Measurements from ENCODE around the gene FCER1G. TPM values are rescaled to one million over a fixed set of nuclear protein-coding genes. Genes with fewer than 3 reads are reported as not detected.

FCER1G gene
- total and polyA plus RNA-seq, 9 of the 15 experiments (the other 6 are each of a cell fraction or from before 2014, with no cell fraction given): 0.15 to 0.69 (median 0.31) TPM; not detected in 2

DNA sequence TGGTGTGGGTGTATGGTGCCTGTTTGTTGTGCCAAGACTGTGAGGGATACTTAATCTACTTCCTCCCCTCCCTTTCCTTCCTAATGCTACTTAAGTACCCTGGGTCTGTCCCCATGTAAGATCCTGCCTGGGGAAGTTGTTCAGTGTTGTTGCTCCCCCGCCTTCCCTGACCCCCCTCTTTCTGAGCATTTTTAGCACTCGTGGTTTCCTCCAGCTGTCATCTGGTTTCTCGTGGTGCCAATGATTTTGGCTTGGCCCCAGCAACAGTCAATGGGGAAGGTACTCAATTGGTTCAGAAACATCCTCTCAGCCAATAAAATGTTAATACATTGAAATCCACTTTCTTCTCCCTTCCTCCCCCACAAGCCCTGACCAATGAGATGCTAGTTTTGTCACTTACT lies 29.8 kb upstream of the FCER1G start (continued):
- TF ChIP-seq, protein P1, sequence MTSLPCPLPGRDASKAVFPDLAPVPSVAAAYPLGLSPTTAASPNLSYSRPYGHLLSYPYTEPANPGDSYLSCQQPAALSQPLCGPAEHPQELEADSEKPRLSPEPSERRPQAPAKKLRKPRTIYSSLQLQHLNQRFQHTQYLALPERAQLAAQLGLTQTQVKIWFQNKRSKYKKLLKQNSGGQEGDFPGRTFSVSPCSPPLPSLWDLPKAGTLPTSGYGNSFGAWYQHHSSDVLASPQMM (CRISPR knock-in tag; IDR thresholded peaks at IDR 0.05): no peak
- TF ChIP-seq FOXP1 (CRISPR knock-in tag; IDR thresholded peaks at IDR 0.05) (no peak), ILK (tag; IDR thresholded peaks at IDR 0.05; ENCODE audit: borderline replicate concordance, low read depth) (no peak), ZNF79 (CRISPR knock-in tag; IDR thresholded peaks at IDR 0.05; ENCODE audit: low read depth) (no peak), NFIC (IDR thresholded peaks at IDR 0.05) (peak; percentile 51), KAT2B (IDR thresholded peaks at IDR 0.05; ENCODE audit: low read depth, low read length) (no peak)
- TF ChIP-seq, protein P2, sequence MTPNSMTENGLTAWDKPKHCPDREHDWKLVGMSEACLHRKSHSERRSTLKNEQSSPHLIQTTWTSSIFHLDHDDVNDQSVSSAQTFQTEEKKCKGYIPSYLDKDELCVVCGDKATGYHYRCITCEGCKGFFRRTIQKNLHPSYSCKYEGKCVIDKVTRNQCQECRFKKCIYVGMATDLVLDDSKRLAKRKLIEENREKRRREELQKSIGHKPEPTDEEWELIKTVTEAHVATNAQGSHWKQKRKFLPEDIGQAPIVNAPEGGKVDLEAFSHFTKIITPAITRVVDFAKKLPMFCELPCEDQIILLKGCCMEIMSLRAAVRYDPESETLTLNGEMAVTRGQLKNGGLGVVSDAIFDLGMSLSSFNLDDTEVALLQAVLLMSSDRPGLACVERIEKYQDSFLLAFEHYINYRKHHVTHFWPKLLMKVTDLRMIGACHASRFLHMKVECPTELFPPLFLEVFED (CRISPR knock-in tag; conservative IDR thresholded peaks at IDR 0.05): no peak
- TF ChIP-seq, protein P3, sequence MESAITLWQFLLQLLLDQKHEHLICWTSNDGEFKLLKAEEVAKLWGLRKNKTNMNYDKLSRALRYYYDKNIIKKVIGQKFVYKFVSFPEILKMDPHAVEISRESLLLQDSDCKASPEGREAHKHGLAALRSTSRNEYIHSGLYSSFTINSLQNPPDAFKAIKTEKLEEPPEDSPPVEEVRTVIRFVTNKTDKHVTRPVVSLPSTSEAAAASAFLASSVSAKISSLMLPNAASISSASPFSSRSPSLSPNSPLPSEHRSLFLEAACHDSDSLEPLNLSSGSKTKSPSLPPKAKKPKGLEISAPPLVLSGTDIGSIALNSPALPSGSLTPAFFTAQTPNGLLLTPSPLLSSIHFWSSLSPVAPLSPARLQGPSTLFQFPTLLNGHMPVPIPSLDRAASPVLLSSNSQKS (CRISPR knock-in tag; IDR thresholded peaks at IDR 0.05): no peak
- TF ChIP-seq, protein P4, sequence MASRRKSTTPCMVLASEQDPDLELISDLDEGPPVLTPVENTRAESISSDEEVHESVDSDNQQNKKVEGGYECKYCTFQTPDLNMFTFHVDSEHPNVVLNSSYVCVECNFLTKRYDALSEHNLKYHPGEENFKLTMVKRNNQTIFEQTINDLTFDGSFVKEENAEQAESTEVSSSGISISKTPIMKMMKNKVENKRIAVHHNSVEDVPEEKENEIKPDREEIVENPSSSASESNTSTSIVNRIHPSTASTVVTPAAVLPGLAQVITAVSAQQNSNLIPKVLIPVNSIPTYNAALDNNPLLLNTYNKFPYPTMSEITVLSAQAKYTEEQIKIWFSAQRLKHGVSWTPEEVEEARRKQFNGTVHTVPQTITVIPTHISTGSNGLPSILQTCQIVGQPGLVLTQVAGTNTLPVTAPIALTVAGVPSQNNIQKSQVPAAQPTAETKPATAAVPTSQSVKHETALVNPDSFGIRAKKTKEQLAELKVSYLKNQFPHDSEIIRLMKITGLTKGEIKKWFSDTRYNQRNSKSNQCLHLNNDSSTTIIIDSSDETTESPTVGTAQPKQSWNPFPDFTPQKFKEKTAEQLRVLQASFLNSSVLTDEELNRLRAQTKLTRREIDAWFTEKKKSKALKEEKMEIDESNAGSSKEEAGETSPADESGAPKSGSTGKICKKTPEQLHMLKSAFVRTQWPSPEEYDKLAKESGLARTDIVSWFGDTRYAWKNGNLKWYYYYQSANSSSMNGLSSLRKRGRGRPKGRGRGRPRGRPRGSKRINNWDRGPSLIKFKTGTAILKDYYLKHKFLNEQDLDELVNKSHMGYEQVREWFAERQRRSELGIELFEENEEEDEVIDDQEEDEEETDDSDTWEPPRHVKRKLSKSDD (conservative IDR thresholded peaks at IDR 0.05; ENCODE audit: low read length): no peak
